ENCODE measurements around the gene HNMT. TPM values are rescaled to one million over a fixed set of nuclear protein-coding genes. Genes with fewer than 3 reads are reported as not detected.
A peak's percentile ranks its signal among the peaks of the same experiment; 100 is the strongest.

The HNMT gene
- total and polyA plus RNA-seq, 2 of the 13 experiments (the other 11 are each of a cell fraction or from before 2014, with no cell fraction given) = 279 to 309 TPM

- intact Hi-C loops (cut with micrococcal nuclease; ENCODE audit: unreplicated experiment) = no loop called here
- TF ChIP-seq FOXK2 (IDR thresholded peaks at IDR 0.05) = no peak
- TF ChIP-seq RBM22 (optimal IDR thresholded peaks at IDR 0.05; ENCODE audit: low read length) = peak; percentile 37
- peak; percentile 54 for TF ChIP-seq POLR2AphosphoS5 (IDR thresholded peaks at IDR 0.05; ENCODE audit: low read depth, low read length)
- no peak for TF ChIP-seq ZSCAN12 (CRISPR knock-in tag; IDR thresholded peaks at IDR 0.05)
- in situ Hi-C loops (cut with HindIII; ENCODE audit: extremely low pct_ligation_motif_present, low pct_unique_long_range_greater_than_20kb) = no loop called here
- peaks cover 18 to 80% of the 10 kb centered on the region in 2 experiments for H3K36me3 ChIP-seq (replicated peaks in 1 of 2; ENCODE audit: control insufficient read depth in 1 of 2, insufficient read depth in 2 of 2, low read length in 2 of 2)
- ChIA-PET CTCF (ENCODE audit: low intra/inter-chr PET ratio, low total read pairs) (no interaction called here), POLR2A (interaction anchor here (0.6 kb wide), 1 partner anchor 20 kb away, joined by 3 read pairs; the partner anchor contains the start of gene HNMT)
- no peak for FAIRE-seq
- peaks cover 39% of the 10 kb centered on the region for H4K20me1 ChIP-seq (ENCODE audit: insufficient read depth, low read length)
- peaks cover 43% of the 10 kb centered on the region for H3K4me1 ChIP-seq (ENCODE audit: insufficient read depth, low read length)
- BruUV-seq (replicated peaks) = no TSS peak
- no peaks in the 10 kb centered on the region for H3K27me3 ChIP-seq (ENCODE audit: control insufficient read depth in 1 of 2, insufficient read depth in 2 of 2, low read length in 2 of 2)
- 93% methylated on average over 3 of the region's 3 CpGs for WGBS (ENCODE audit: low lambda C conversion rate)
- no peak for DNase-seq (ENCODE audit: low spot score)
- no peaks in the 10 kb centered on the region for H3K9me3 ChIP-seq (ENCODE audit: low read length)
- H3K27ac ChIP-seq (ENCODE audit: extremely low read length, insufficient read depth, low read length) = no peak overlapping the region
- no peak overlapping the region for H3K4me3 ChIP-seq (replicated peaks in 1 of 3; ENCODE audit: insufficient read depth in 1 of 3, low read depth in 2 of 3, low read length in 3 of 3)
- no peak overlapping the region for H3K4me2 ChIP-seq (ENCODE audit: low read depth, low read length)
- ATAC-seq = no peak
- no peak overlapping the region for H2AFZ ChIP-seq (ENCODE audit: low read length)
- peaks cover 85% of the 10 kb centered on the region for H3K79me2 ChIP-seq (ENCODE audit: insufficient read depth, low read length)
- no peak overlapping the region for H3K9ac ChIP-seq (ENCODE audit: insufficient read depth, low read depth, low read length)
Measured at GRCh38 chr2:137983581-137983980, 19.3 kb downstream of the HNMT start.

DNA sequence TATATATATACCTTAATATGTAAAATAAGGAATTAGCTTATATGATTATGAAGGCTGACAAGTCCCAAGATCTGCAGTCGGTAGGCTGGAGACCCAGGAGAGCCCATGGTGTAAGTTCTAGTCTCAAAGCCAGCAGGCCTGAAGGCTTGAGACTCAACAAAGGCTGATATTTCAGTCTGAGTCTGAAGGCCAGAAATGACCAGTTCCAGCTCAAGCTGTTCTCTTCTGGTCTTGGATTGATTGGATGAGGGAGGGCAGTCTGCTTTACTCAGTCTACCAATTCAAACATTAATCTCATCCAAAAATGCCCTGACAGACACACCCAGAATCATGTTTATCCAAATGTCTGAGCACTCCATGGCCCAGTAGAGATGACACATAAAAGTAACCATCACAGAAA is 22.0 kb downstream of the HNMT start:
- Histone ChIP-seq H3K4me3 (replicated peaks in 1 of 3; ENCODE audit: insufficient read depth in 1 of 3, low read depth in 2 of 3, low read length in 3 of 3) (no peak overlapping the region), H3K9ac (ENCODE audit: insufficient read depth, low read depth, low read length) (no peak overlapping the region), H3K9me3 (ENCODE audit: low read length) (peaks cover 3% of the 10 kb centered on the region; the same call in 1 of the 2 replicates), H3K79me2 (ENCODE audit: insufficient read depth, low read length) (peaks cover 79% of the 10 kb centered on the region), H3K27me3 (ENCODE audit: control insufficient read depth in 1 of 2, insufficient read depth in 2 of 2, low read length in 2 of 2) (no peaks in the 10 kb centered on the region), H3K4me2 (ENCODE audit: low read depth, low read length) (no peak overlapping the region), H2AFZ (ENCODE audit: low read length) (no peak overlapping the region), H4K20me1 (ENCODE audit: insufficient read depth, low read length) (peaks cover 28% of the 10 kb centered on the region), H3K4me1 (ENCODE audit: insufficient read depth, low read length) (peaks cover 30% of the 10 kb centered on the region), H3K27ac (ENCODE audit: extremely low read length, insufficient read depth, low read length) (no peak overlapping the region), H3K36me3 (replicated peaks in 1 of 2; ENCODE audit: control insufficient read depth in 1 of 2, insufficient read depth in 2 of 2, low read length in 2 of 2) (peaks cover 24 to 88% of the 10 kb centered on the region in 2 experiments)
- BruUV-seq (replicated peaks) = no TSS peak
- FAIRE-seq (no peak), ATAC-seq (no peak), DNase-seq (ENCODE audit: low spot score) (no peak)
- ChIA-PET CTCF (ENCODE audit: low intra/inter-chr PET ratio, low total read pairs) (no interaction called here), POLR2A (interaction anchor here (1.5 kb wide), 2 partner anchors 17 to 22 kb away, joined by 6 to 9 read pairs; partner anchors contain the start of gene HNMT)
- in situ Hi-C loops (cut with HindIII; ENCODE audit: extremely low pct_ligation_motif_present, low pct_unique_long_range_greater_than_20kb) = no loop called here
- TF ChIP-seq EED (CRISPR knock-in tag; IDR thresholded peaks at IDR 0.05) (no peak), POLR2AphosphoS5 (IDR thresholded peaks at IDR 0.05; ENCODE audit: low read depth, low read length) (peak; percentile 11; the same call in 1 of the 2 replicates), RBM22 (optimal IDR thresholded peaks at IDR 0.05; ENCODE audit: low read length) (peak; percentile 59), MED8 (CRISPR knock-in tag; IDR thresholded peaks at IDR 0.05; ENCODE audit: insufficient replicate concordance) (no peak)
- WGBS (ENCODE audit: low lambda C conversion rate) = 93% methylated on average over 1 of the region's 1 CpG
- intact Hi-C loops (cut with micrococcal nuclease; ENCODE audit: unreplicated experiment) = no loop called here

Data from HepG2 (cell line).